GM12878 (cell line): ENCODE measurements around the gene ZNF267. TPM values are rescaled to one million over a fixed set of nuclear protein-coding genes. Genes with fewer than 3 reads are reported as not detected.

Experiments
- ATAC-seq: fragments of 200-7000 bp; cut with Tn5 transposase; 3 replicates; pipeline ENCODE4 v1.9.1; 2020; ENCODE audit warnings: mild to moderate bottlenecking, moderate library complexity
- BruUV-seq: library from RNA; stranded (reverse); fragments of 400-500 nt; replicated peaks from 2 replicates; lab custom pipeline; 2021; lab: Mats Ljungman, UMichigan
- CTCF ChIA-PET: fragments of 300-600 bp; sonication (Branson Sonifier 250); formaldehyde crosslinking; extraction: SDS; loops from one replicate; lab custom pipeline; 2021; ENCODE audit warnings: inconsistent platforms; lab: Yijun Ruan, JAX
- POLR2A ChIA-PET: fragments of 350-600 bp; formaldehyde crosslinking; extraction: SDS; loops from one replicate; lab custom pipeline; 2021; ENCODE audit warnings: inconsistent platforms; lab: Charles Lee
- RAD21 ChIA-PET: fragments of 300-600 bp; sonication (Branson Sonifier 250); formaldehyde crosslinking; loops from one replicate; lab custom pipeline; 2023; ENCODE audit warnings: antibody characterized with exemption; ENCODE audit not compliant: unreplicated experiment; lab: Charles Lee
- SMC1A ChIA-PET: fragments of 300-600 bp; sonication (Branson Sonifier 250); formaldehyde crosslinking; loops from one replicate; lab custom pipeline; 2023; ENCODE audit not compliant: unreplicated experiment, uncharacterized antibody; lab: Charles Lee
- DNase-seq: peaks from one replicate; pipeline ENCODE4 v3.0.0-alpha.2; 2011; ENCODE audit warnings: low read depth, low spot score
- FAIRE-seq: peaks from 3 replicates; lab custom pipeline; 2011; peaks lifted over from hg19 to GRCh38; lab: Jason Lieb, UNC
- H2AFZ ChIP-seq: 2 replicates; pipeline ENCODE4 v1.6.0; 2011; ENCODE audit warnings: low read depth, low read length, control low read depth; ENCODE audit not compliant: control insufficient read depth
- H3K27ac ChIP-seq: 2 replicates; pipeline ENCODE4 v1.5.1; 2011; ENCODE audit warnings: control low read depth; ENCODE audit not compliant: control insufficient read depth, insufficient read depth
- H3K27me3 ChIP-seq, 2 experiments: replicated peaks in 1 of 2; 2 replicates each; pipeline versions ENCODE4 v1.6.0 to v1.6.1; 2011; ENCODE audit warnings: low read length in 1 of 2; ENCODE audit not compliant: control insufficient read depth in 2 of 2, insufficient read depth in 2 of 2
- H3K36me3 ChIP-seq, 2 experiments: 2 replicates each; pipeline ENCODE4 v1.5.1; 2011; ENCODE audit warnings: low read length in 1 of 2; ENCODE audit not compliant: control insufficient read depth in 2 of 2, insufficient read depth in 2 of 2
- H3K4me1 ChIP-seq: 2 replicates; pipeline ENCODE4 v1.6.1; 2011; ENCODE audit warnings: mild to moderate bottlenecking, low read length, moderate library complexity, mixed read lengths; ENCODE audit not compliant: control insufficient read depth, insufficient read depth
- H3K4me2 ChIP-seq: 2 replicates; pipeline ENCODE4 v1.6.0; 2011; ENCODE audit warnings: control low read depth; ENCODE audit not compliant: control insufficient read depth, insufficient read depth
- H3K4me3 ChIP-seq: fragments of 200-600 bp; sonication (generic); 2 replicates; pipeline ENCODE4 v1.5.1; 2016
- H3K79me2 ChIP-seq: 2 replicates; pipeline ENCODE4 v1.6.0; 2011; ENCODE audit warnings: low read length; ENCODE audit not compliant: control insufficient read depth, insufficient read depth
- H3K9ac ChIP-seq: 2 replicates; pipeline ENCODE4 v1.8.0; 2011; ENCODE audit warnings: low read length, control low read depth, mixed read lengths; ENCODE audit not compliant: control insufficient read depth, insufficient read depth
- H3K9me3 ChIP-seq: replicated peaks from 3 replicates; pipeline ENCODE4 v1.5.1; 2011; ENCODE audit warnings: mild to moderate bottlenecking, low read length; ENCODE audit not compliant: control insufficient read depth, insufficient read depth
- H4K20me1 ChIP-seq: 2 replicates; pipeline ENCODE4 v1.6.0; 2011; ENCODE audit not compliant: control insufficient read depth, insufficient read depth
- BACH1 ChIP-seq: fragments of 450-650 bp; IDR thresholded peaks from 2 replicates; pipeline ENCODE4 v1.6.1; 2017; ENCODE audit warnings: mild to moderate bottlenecking, borderline replicate concordance
- CBX5 ChIP-seq: sonication (generic); IDR thresholded peaks from 2 replicates; pipeline ENCODE4 v1.6.1; 2016; ENCODE audit warnings: low read depth, moderate library complexity, mild to moderate bottlenecking, inconsistent platforms
- CREM ChIP-seq: IDR thresholded peaks from 2 replicates; pipeline ENCODE4 v1.6.1; 2014; ENCODE audit warnings: antibody characterized with exemption, low read depth
- FOXM1 ChIP-seq: IDR thresholded peaks from 2 replicates; pipeline ENCODE4 v1.6.1; 2012; ENCODE audit warnings: low read depth, mild to moderate bottlenecking, inconsistent platforms, low read length, moderate library complexity
- HDAC2 ChIP-seq: fragments of 200-600 bp; sonication (generic); IDR thresholded peaks from 2 replicates; pipeline ENCODE4 v1.6.1; 2017
- KLF5 ChIP-seq: fragments of 450-650 bp; IDR thresholded peaks from 2 replicates; pipeline ENCODE4 v1.6.1; 2014; ENCODE audit warnings: mild to moderate bottlenecking; ENCODE audit not compliant: partially characterized antibody
- MLLT1 ChIP-seq: fragments of 450-650 bp; IDR thresholded peaks from 2 replicates; pipeline ENCODE4 v1.6.1; 2016; ENCODE audit warnings: mild to moderate bottlenecking
- POLR2AphosphoS5 ChIP-seq: IDR thresholded peaks from 2 replicates; pipeline ENCODE4 v1.6.1; 2011; ENCODE audit warnings: mild to moderate bottlenecking, low read length, inconsistent platforms
- SUPT20H ChIP-seq: IDR thresholded peaks from 2 replicates; pipeline ENCODE4 v1.6.1; 2011; ENCODE audit warnings: low read depth, mild to moderate bottlenecking, low read length, moderate library complexity, borderline replicate concordance; ENCODE audit not compliant: control insufficient read depth
- ZNF274 ChIP-seq: IDR thresholded peaks from one replicate; pipeline ENCODE4 v1.8.0; 2011; ENCODE audit not compliant: insufficient read length, insufficient read depth
- ZNF622 ChIP-seq: fragments of 450-650 bp; IDR thresholded peaks from 2 replicates; pipeline ENCODE4 v1.6.1; 2017; ENCODE audit warnings: mild to moderate bottlenecking, inconsistent platforms
- WGBS: methylation state at CpG from one replicate; pipeline ENCODE4 v1.1.6; 2016; ENCODE audit warnings: low lambda C conversion rate; ENCODE audit not compliant: insufficient replicate concordance, insufficient coverage; ENCODE audit errors: missing lambda C conversion rate; 5-methylcytosine and 5-hydroxymethylcytosine counted together
- in situ Hi-C: fragments of 300-500 bp; cut with MboI; formaldehyde crosslinking; loops from 9 replicates; pipeline ENCODE4 v1.14.3; 2018; ENCODE audit warnings: mixed read lengths
- intact Hi-C: fragments of 100-400 bp; cut with micrococcal nuclease; formaldehyde crosslinking; loops from one replicate; pipeline ENCODE4 v1.14.2; 2022; ENCODE audit not compliant: unreplicated experiment
- polyA plus RNA-seq, 11 experiments: library from polyadenylated mRNA; depleted of rRNA in 4 of 11; unstranded in 6 of 11; stranded (reverse) in 5 of 11; fragments of >200 nt; fragmentation: Nextera tagmentation in 4 of 11; fragmentation: Illumina TruSeq in 1 of 11; extraction: Ambion mirVana in 4 of 11; extraction: Trizol in 1 of 11; gene quantifications; 1 replicate in 1 of 11; 2 replicates in 10 of 11; pipeline versions ENCODE4 v1.2.1 to v1.2.3, GENCODE V29; 2011 to 2016; ENCODE audit warnings: inconsistent platforms in 2 of 11, missing spikeins in 2 of 11, low read depth in 1 of 11
- total RNA-seq, 4 experiments: library from RNA; depleted of rRNA in 3 of 4; stranded (reverse); fragments of >200 nt in 3 of 4; fragmentation: Illumina TruSeq in 1 of 4; extraction: Trizol in 1 of 4; gene quantifications; 2 replicates each; pipeline versions ENCODE4 v1.2.1 to v1.2.3, GENCODE V29; 2013 to 2021

The ZNF267 gene
- total and polyA plus RNA-seq, 10 of the 15 experiments (the other 5 are each of a cell fraction or from before 2014, with no cell fraction given), result 16.3 to 54.6 (median 29.6) TPM

GRCh38 chr16:31916056-31916488 lies 42.5 kb downstream of the ZNF267 start:
- ChIA-PET SMC1A (no interaction called here), POLR2A (no interaction called here)
- no peaks in the 10 kb centered on the region for H4K20me1 ChIP-seq
- no peak for ATAC-seq
- H3K27me3 ChIP-seq, result no peaks in the 10 kb centered on the region
- H3K4me3 ChIP-seq, result no peak overlapping the region
- H3K4me1 ChIP-seq, result no peaks in the 10 kb centered on the region
- intact Hi-C loops (no loop called here), in situ Hi-C loops (no loop called here)
- no peak for FAIRE-seq
- no peak overlapping the region for H3K27ac ChIP-seq
- no peak for DNase-seq
- H2AFZ ChIP-seq, result no peak overlapping the region
- TF ChIP-seq BACH1, result no peak
- TF ChIP-seq CBX5, result peak; percentile 87; the same call in 1 of the 2 replicates
- 0 out of 2 replicates have a peak, but pooled peaks have one; percentile 23 for TF ChIP-seq MLLT1
- TF ChIP-seq ZNF274, result peak; percentile 97
- peak; percentile 39; the same call in 1 of the 2 replicates for TF ChIP-seq POLR2AphosphoS5
- no peak for TF ChIP-seq FOXM1
- no peak for TF ChIP-seq SUPT20H
- TF ChIP-seq HDAC2, result no peak
- TF ChIP-seq CREM, result no peak
- no peak for TF ChIP-seq ZNF622
- TF ChIP-seq KLF5, result peak; percentile 93
- TF ChIP-seq, all 136 proteins: peak for 5
- Histone ChIP-seq H3K36me3 (peaks cover 18 to 33% of the 10 kb centered on the region in 2 experiments), H3K79me2 (peaks cover 23% of the 10 kb centered on the region), H3K9me3 (peaks cover 71% of the 10 kb centered on the region), H3K9ac (no peak overlapping the region), H3K4me2 (no peak overlapping the region)
- 100% methylated on average over 3 of the region's 3 CpGs for WGBS
- ChIA-PET CTCF (no interaction called here), RAD21 (no interaction called here)
- BruUV-seq, result no TSS peak
